ENCODE data around the gene TAGLN2. TPM values are rescaled to one million over a fixed set of nuclear protein-coding genes. Genes with fewer than 3 reads are reported as not detected.
A peak's percentile ranks its signal among the peaks of the same experiment; 100 is the strongest.

Gene TAGLN2
- total and polyA plus RNA-seq, 9 of the 15 experiments (the other 6 are each of a cell fraction or from before 2014, with no cell fraction given) = 192 to 683 (median 455) TPM

- TF ChIP-seq MBD1 (CRISPR knock-in tag; IDR thresholded peaks at IDR 0.05) (no peak), CREB1 (IDR thresholded peaks at IDR 0.05) (peak; percentile 74), CREB1 (CRISPR knock-in tag; IDR thresholded peaks at IDR 0.05) (peak; percentile 81), RAD51 (IDR thresholded peaks at IDR 0.05; ENCODE audit: borderline replicate concordance, low read depth) (no peak), PHB2 (IDR thresholded peaks at IDR 0.05; ENCODE audit: low read depth) (no peak), CBFA2T2 (conservative IDR thresholded peaks at IDR 0.05) (peak; percentile 16; the same call in 1 of the 2 replicates), TRIM24 (IDR thresholded peaks at IDR 0.05) (peak; percentile 46 to 73; a peak in 3 of 4 replicates), MLX (CRISPR knock-in tag; conservative IDR thresholded peaks at IDR 0.05) (no peak), NFYB (IDR thresholded peaks at IDR 0.05; ENCODE audit: extremely low read depth, insufficient read length) (no peak), ID3 (CRISPR knock-in tag; IDR thresholded peaks at IDR 0.05) (no peak), ID3 (tag; IDR thresholded peaks at IDR 0.05) (no peak), XRCC3 (IDR thresholded peaks at IDR 0.05) (no peak), CBFB (CRISPR knock-in tag; IDR thresholded peaks at IDR 0.05) (no peak), NRF1 (conservative IDR thresholded peaks at IDR 0.05 in 1 of 2, IDR thresholded peaks at IDR 0.05 in 1 of 2) (0 out of 4 replicates have a peak, but pooled peaks of 1 of the 2 experiments have one; percentile 11), TEAD1 (CRISPR knock-in tag; IDR thresholded peaks at IDR 0.05) (0 out of 4 replicates have a peak, but pooled peaks of 1 of the 2 experiments have one; percentile 1), KDM1A (IDR thresholded peaks at IDR 0.05) (peak in 1 of 2 experiments; percentile 20; a peak in 1 of 4 replicates), BMI1 (IDR thresholded peaks at IDR 0.05; ENCODE audit: low read length) (no peak), CAMTA2 (CRISPR knock-in tag; conservative IDR thresholded peaks at IDR 0.05) (no peak), KDM5B (IDR thresholded peaks at IDR 0.05; ENCODE audit: insufficient replicate concordance, low read depth, low read length) (no peak), EGR1 (conservative IDR thresholded peaks at IDR 0.05) (peak; percentile 88), TAF1 (IDR thresholded peaks at IDR 0.05; ENCODE audit: control insufficient read depth, extremely low read depth, insufficient read depth, low read length, severe bottlenecking) (peak; percentile 71)
- TF ChIP-seq, protein P1, sequence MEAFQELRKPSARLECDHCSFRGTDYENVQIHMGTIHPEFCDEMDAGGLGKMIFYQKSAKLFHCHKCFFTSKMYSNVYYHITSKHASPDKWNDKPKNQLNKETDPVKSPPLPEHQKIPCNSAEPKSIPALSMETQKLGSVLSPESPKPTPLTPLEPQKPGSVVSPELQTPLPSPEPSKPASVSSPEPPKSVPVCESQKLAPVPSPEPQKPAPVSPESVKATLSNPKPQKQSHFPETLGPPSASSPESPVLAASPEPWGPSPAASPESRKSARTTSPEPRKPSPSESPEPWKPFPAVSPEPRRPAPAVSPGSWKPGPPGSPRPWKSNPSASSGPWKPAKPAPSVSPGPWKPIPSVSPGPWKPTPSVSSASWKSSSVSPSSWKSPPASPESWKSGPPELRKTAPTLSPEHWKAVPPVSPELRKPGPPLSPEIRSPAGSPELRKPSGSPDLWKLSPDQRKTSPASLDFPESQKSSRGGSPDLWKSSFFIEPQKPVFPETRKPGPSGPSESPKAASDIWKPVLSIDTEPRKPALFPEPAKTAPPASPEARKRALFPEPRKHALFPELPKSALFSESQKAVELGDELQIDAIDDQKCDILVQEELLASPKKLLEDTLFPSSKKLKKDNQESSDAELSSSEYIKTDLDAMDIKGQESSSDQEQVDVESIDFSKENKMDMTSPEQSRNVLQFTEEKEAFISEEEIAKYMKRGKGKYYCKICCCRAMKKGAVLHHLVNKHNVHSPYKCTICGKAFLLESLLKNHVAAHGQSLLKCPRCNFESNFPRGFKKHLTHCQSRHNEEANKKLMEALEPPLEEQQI (IDR thresholded peaks at IDR 0.05) = no peak
- TF ChIP-seq, protein P2, sequence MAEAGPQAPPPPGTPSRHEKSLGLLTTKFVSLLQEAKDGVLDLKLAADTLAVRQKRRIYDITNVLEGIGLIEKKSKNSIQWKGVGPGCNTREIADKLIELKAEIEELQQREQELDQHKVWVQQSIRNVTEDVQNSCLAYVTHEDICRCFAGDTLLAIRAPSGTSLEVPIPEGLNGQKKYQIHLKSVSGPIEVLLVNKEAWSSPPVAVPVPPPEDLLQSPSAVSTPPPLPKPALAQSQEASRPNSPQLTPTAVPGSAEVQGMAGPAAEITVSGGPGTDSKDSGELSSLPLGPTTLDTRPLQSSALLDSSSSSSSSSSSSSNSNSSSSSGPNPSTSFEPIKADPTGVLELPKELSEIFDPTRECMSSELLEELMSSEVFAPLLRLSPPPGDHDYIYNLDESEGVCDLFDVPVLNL (CRISPR knock-in tag; IDR thresholded peaks at IDR 0.05; ENCODE audit: low read depth) = no peak
Measured at GRCh38 chr1:159924025-159924790, 1.1 kb downstream of the TAGLN2 start (continued).
